Activated naive CD8-positive, alpha-beta T cell treated with anti-CD3 and anti-CD28 coated beads, Interleukin-2, amount 50 U/mL, for 24 hours (primary cell): ENCODE results near the gene USP19.
A peak's percentile ranks its signal among the peaks of the same experiment; 100 is the strongest.

Experiments
- ATAC-seq: fragments of 150-1000 bp; cut with Tn5 transposase; one replicate; pipeline ENCODE4 v1.10.0; 2021
- DNase-seq: peaks from one replicate; pipeline ENCODE4 v3.0.0; 2021
- H3K27ac Mint-ChIP-seq: one replicate; pipeline ENCODE4 v1.8.0; 2021; ENCODE audit warnings: mild to moderate bottlenecking, mixed read lengths
- H3K27me3 Mint-ChIP-seq: one replicate; pipeline ENCODE4 v1.8.0; 2021; ENCODE audit warnings: mixed read lengths
- H3K36me3 Mint-ChIP-seq: one replicate; pipeline ENCODE4 v1.8.0; 2021; ENCODE audit warnings: low read depth, mixed read lengths
- H3K4me1 Mint-ChIP-seq: one replicate; pipeline ENCODE4 v1.8.0; 2021; ENCODE audit warnings: mixed read lengths
- H3K4me3 Mint-ChIP-seq: one replicate; pipeline ENCODE4 v1.8.0; 2021; ENCODE audit warnings: mild to moderate bottlenecking, moderate library complexity, mixed read lengths
- H3K9me3 Mint-ChIP-seq: one replicate; pipeline ENCODE4 v1.8.0; 2021; ENCODE audit warnings: mixed read lengths

USP19 gene

GRCh38 chr3:49120438-49121131 is at the start of gene USP19:
Gene USP19, minus strand, starts transcription at chr3:49120823. Its CDS starts 1,678 bp downstream, at chr3:49119145.
- Mint-ChIP-seq H3K9me3 (no peaks in the 10 kb centered on the region), H3K4me3 (peak within 1 kb of the TSS; percentile 89), H3K27me3 (no peaks in the 10 kb centered on the region), H3K36me3 (peaks cover 21% of the 10 kb centered on the region), H3K27ac (peak within 1 kb of the TSS; percentile 88), H3K4me1 (peaks cover 16% of the 10 kb centered on the region)
- ATAC-seq = peak; percentile 95
- DNase-seq = peak; percentile 96

GRCh38 chr3:49166752-49167556 is 46.3 kb upstream of the USP19 start:
- no peak for DNase-seq
- Mint-ChIP-seq H3K4me1 (peaks cover 44% of the 10 kb centered on the region), H3K27ac (peak overlapping the region; percentile 90), H3K9me3 (no peaks in the 10 kb centered on the region), H3K27me3 (no peaks in the 10 kb centered on the region), H3K36me3 (peaks cover 22% of the 10 kb centered on the region), H3K4me3 (peak overlapping the region; percentile 90)
- ATAC-seq = no peak

GRCh38 chr3:49165771-49166751 is 45.4 kb upstream of the USP19 start, which contains the start of gene CCDC71:
Gene CCDC71, minus strand, starts transcription at chr3:49166331. Its CDS starts 2,123 bp downstream, at chr3:49164208.
- H3K27ac Mint-ChIP-seq = peak within 1 kb of the TSS; percentile 90
- peak within 1 kb of the TSS; percentile 90 for H3K4me3 Mint-ChIP-seq
- peaks cover 24% of the 10 kb centered on the region for H3K36me3 Mint-ChIP-seq
- ATAC-seq (peak; percentile 54), DNase-seq (peak; percentile 83)
- no peaks in the 10 kb centered on the region for H3K9me3 Mint-ChIP-seq
- H3K27me3 Mint-ChIP-seq = peaks cover 2% of the 10 kb centered on the region
- peaks cover 50% of the 10 kb centered on the region for H3K4me1 Mint-ChIP-seq

- peak overlapping the region; percentile 89 for H3K27ac Mint-ChIP-seq
- peaks cover 24% of the 10 kb centered on the region for H3K36me3 Mint-ChIP-seq
- DNase-seq (no peak), ATAC-seq (no peak)
- peaks cover 46% of the 10 kb centered on the region for H3K4me1 Mint-ChIP-seq
- peaks cover 2% of the 10 kb centered on the region for H3K27me3 Mint-ChIP-seq
- peak overlapping the region; percentile 90 for H3K4me3 Mint-ChIP-seq
- no peaks in the 10 kb centered on the region for H3K9me3 Mint-ChIP-seq
Observed at GRCh38 chr3:49164983-49165720, 44.5 kb upstream of the USP19 start.

- ATAC-seq (no peak), DNase-seq (no peak)
- Mint-ChIP-seq H3K27ac (peak overlapping the region; percentile 56), H3K4me3 (no peak overlapping the region), H3K4me1 (peaks cover 51% of the 10 kb centered on the region), H3K36me3 (peaks cover 24% of the 10 kb centered on the region), H3K27me3 (peaks cover 2% of the 10 kb centered on the region), H3K9me3 (no peaks in the 10 kb centered on the region)
Observed at GRCh38 chr3:49163609-49164008, 43.0 kb upstream of the USP19 start.

- peaks cover 2% of the 10 kb centered on the region for H3K27me3 Mint-ChIP-seq
- H3K9me3 Mint-ChIP-seq = no peaks in the 10 kb centered on the region
- H3K4me3 Mint-ChIP-seq = no peak overlapping the region
- DNase-seq = no peak
- H3K27ac Mint-ChIP-seq = peak overlapping the region; percentile 84
- H3K36me3 Mint-ChIP-seq = peaks cover 24% of the 10 kb centered on the region
- peaks cover 54% of the 10 kb centered on the region for H3K4me1 Mint-ChIP-seq
- ATAC-seq = no peak
Observed at GRCh38 chr3:49162751-49163419, 42.3 kb upstream of the USP19 start.

- peak; percentile 71 for ATAC-seq
- Mint-ChIP-seq H3K27me3 (peaks cover 2% of the 10 kb centered on the region), H3K4me3 (peak overlapping the region; percentile 43), H3K9me3 (no peaks in the 10 kb centered on the region), H3K27ac (peak overlapping the region; percentile 84), H3K4me1 (peaks cover 54% of the 10 kb centered on the region), H3K36me3 (peaks cover 24% of the 10 kb centered on the region)
- DNase-seq = peak; percentile 31
Observed at GRCh38 chr3:49161808-49162530, 41.3 kb upstream of the USP19 start.

- peak overlapping the region; percentile 84 for H3K27ac Mint-ChIP-seq
- ATAC-seq = no peak
- H3K4me3 Mint-ChIP-seq = no peak overlapping the region
- no peaks in the 10 kb centered on the region for H3K9me3 Mint-ChIP-seq
- no peak for DNase-seq
- H3K4me1 Mint-ChIP-seq = peaks cover 48% of the 10 kb centered on the region
- H3K27me3 Mint-ChIP-seq = peaks cover 2% of the 10 kb centered on the region
- H3K36me3 Mint-ChIP-seq = peaks cover 24% of the 10 kb centered on the region
Observed at GRCh38 chr3:49161197-49161596, 40.6 kb upstream of the USP19 start.

GRCh38 chr3:49158792-49159191 is 38.2 kb upstream of the USP19 start:
- Mint-ChIP-seq H3K4me1 (peaks cover 34% of the 10 kb centered on the region), H3K27me3 (peaks cover 2% of the 10 kb centered on the region), H3K4me3 (no peak overlapping the region), H3K36me3 (peaks cover 7% of the 10 kb centered on the region), H3K27ac (no peak overlapping the region), H3K9me3 (no peaks in the 10 kb centered on the region)
- DNase-seq (no peak), ATAC-seq (no peak)

- H3K27ac Mint-ChIP-seq = peak overlapping the region; percentile 36
- no peak overlapping the region for H3K4me3 Mint-ChIP-seq
- DNase-seq (peak; percentile 60), ATAC-seq (peak; percentile 55)
- peaks cover 2% of the 10 kb centered on the region for H3K36me3 Mint-ChIP-seq
- H3K27me3 Mint-ChIP-seq = peaks cover 2% of the 10 kb centered on the region
- peaks cover 29% of the 10 kb centered on the region for H3K4me1 Mint-ChIP-seq
- no peaks in the 10 kb centered on the region for H3K9me3 Mint-ChIP-seq
Observed at GRCh38 chr3:49158103-49158709, 37.6 kb upstream of the USP19 start.

- Mint-ChIP-seq H3K9me3 (no peaks in the 10 kb centered on the region), H3K27ac (no peak overlapping the region), H3K27me3 (peaks cover 2% of the 10 kb centered on the region), H3K4me3 (no peak overlapping the region), H3K36me3 (peaks cover 2% of the 10 kb centered on the region), H3K4me1 (peaks cover 21% of the 10 kb centered on the region)
- ATAC-seq = no peak
- no peak for DNase-seq
Observed at GRCh38 chr3:49157289-49157688, 36.7 kb upstream of the USP19 start.

GRCh38 chr3:49153349-49153912 is 32.8 kb upstream of the USP19 start:
- Mint-ChIP-seq H3K27ac (no peak overlapping the region), H3K27me3 (no peaks in the 10 kb centered on the region), H3K4me1 (peaks cover 3% of the 10 kb centered on the region), H3K4me3 (no peak overlapping the region), H3K9me3 (no peaks in the 10 kb centered on the region), H3K36me3 (no peaks in the 10 kb centered on the region)
- DNase-seq = no peak
- no peak for ATAC-seq
